Osteoblast (primary cell): ENCODE measurements around the gene KRTAP9-2. TPM values are rescaled to one million over a fixed set of nuclear protein-coding genes. Genes with fewer than 3 reads are reported as not detected.
"Not testable (repeated sequence)": the region's sequence is repeated elsewhere in the genome, so short reads cannot be mapped to it uniquely, and the experiment has no call there.

Source experiments
- DNase-seq: peaks from one replicate; pipeline ENCODE4 v3.0.0; 2011; ENCODE audit warnings: low spot score, mixed read lengths; ENCODE audit not compliant: insufficient read length; ENCODE audit errors: missing footprints
- H2AFZ ChIP-seq: 2 replicates; pipeline ENCODE4 v1.6.0; 2011; ENCODE audit warnings: mild to moderate bottlenecking, low read length
- H3K27ac ChIP-seq: 2 replicates; pipeline ENCODE4 v1.5.1; 2011; ENCODE audit warnings: mild to moderate bottlenecking, low read depth, low read length, moderate library complexity
- H3K27me3 ChIP-seq: 2 replicates; pipeline ENCODE4 v1.6.0; 2012; ENCODE audit warnings: mild to moderate bottlenecking, control low read depth, inconsistent platforms, low read length, moderate library complexity; ENCODE audit not compliant: insufficient read depth
- H3K36me3 ChIP-seq: 2 replicates; pipeline ENCODE4 v1.5.1; 2011; ENCODE audit warnings: mild to moderate bottlenecking, low read length, control low read depth, moderate library complexity; ENCODE audit not compliant: insufficient read depth
- H3K4me1 ChIP-seq: 2 replicates; pipeline ENCODE4 v1.5.1; 2011; ENCODE audit warnings: mild to moderate bottlenecking, low read length, control low read depth, moderate library complexity; ENCODE audit not compliant: insufficient read depth
- H3K4me2 ChIP-seq: 2 replicates; pipeline ENCODE4 v1.6.0; 2011; ENCODE audit warnings: mild to moderate bottlenecking, low read length; ENCODE audit not compliant: insufficient read depth
- H3K4me3 ChIP-seq: fragments of 200-600 bp; sonication (generic); 3 replicates; pipeline ENCODE4 v1.5.1; 2012; ENCODE audit warnings: mild to moderate bottlenecking, low read length, inconsistent platforms; ENCODE audit not compliant: insufficient read depth
- H3K79me2 ChIP-seq: 2 replicates; pipeline ENCODE4 v1.6.0; 2012; ENCODE audit warnings: mild to moderate bottlenecking, low read length, control low read depth, inconsistent platforms; ENCODE audit not compliant: insufficient read depth
- H3K9me3 ChIP-seq: 2 replicates; pipeline ENCODE4 v1.5.1; 2011; ENCODE audit warnings: low read depth, low read length, control low read depth
- H4K20me1 ChIP-seq: 2 replicates; pipeline ENCODE4 v1.6.0; 2012; ENCODE audit warnings: mild to moderate bottlenecking, low read length, control low read depth; ENCODE audit not compliant: insufficient read depth
- CTCF ChIP-seq: IDR thresholded peaks from 2 replicates; pipeline ENCODE4 v1.5.1; 2011; ENCODE audit warnings: mild to moderate bottlenecking, low read depth, low read length, moderate library complexity; ENCODE audit errors: extremely low read depth
- total RNA-seq: library from RNA; depleted of rRNA; stranded (reverse); fragments of >200 nt; gene quantifications from 2 replicates; pipeline ENCODE4 v1.2.3, GENCODE V29; 2012

Gene KRTAP9-2, protein sequence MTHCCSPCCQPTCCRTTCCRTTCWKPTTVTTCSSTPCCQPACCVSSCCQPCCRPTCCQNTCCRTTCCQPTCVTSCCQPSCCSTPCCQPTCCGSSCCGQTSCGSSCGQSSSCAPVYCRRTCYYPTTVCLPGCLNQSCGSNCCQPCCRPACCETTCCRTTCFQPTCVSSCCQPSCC
- not detected in 2 replicates for total RNA-seq

GRCh38 chr17:41226598-41227095 lies at the start of gene KRTAP9-2:
Gene KRTAP9-2, plus strand, starts transcription at chr17:41226648. Its CDS starts 7 bp downstream, at chr17:41226655.
- DNase-seq, H3K4me2 ChIP-seq, H3K9me3 ChIP-seq, H4K20me1 ChIP-seq, H3K27me3 ChIP-seq, H2AFZ ChIP-seq, H3K27ac ChIP-seq, H3K79me2 ChIP-seq, H3K36me3 ChIP-seq, H3K4me3 ChIP-seq, H3K4me1 ChIP-seq: not testable (repeated sequence)

DNA sequence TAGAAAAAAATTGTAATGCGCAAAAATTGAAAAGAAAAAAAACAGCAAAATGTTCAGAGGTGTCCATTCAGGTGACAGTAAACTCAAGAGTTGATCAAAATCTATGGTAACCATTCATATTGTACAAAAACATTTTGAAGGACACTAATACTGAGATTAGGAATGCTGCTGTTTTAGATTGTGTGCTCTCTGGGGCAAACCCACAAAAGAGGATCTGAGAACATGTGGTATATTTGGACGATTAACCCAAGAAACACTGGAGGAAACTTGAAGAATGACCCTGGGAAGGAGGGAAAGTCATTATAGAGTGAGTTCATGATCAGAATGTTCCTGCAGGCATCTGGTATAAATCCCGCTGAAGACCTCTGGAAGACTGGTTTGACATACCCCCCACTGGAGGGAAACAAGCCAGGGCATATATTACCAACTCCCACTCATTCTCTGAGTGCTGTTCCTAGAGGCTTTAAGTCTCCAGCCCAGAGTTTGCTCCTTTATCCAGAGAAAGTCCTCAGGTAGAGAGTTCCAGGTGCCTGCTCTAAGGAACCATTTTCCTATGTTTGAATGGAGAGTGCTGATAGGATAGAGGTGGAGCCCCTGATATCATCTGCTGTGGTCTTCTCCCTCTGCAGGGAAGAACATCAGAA lies 49.6 kb upstream of the KRTAP9-2 start:
- H3K79me2 ChIP-seq: no peaks in the 10 kb centered on the region
- no peak overlapping the region for H3K27ac ChIP-seq
- no peaks in the 10 kb centered on the region for H3K27me3 ChIP-seq
- DNase-seq: no peak
- no peaks in the 10 kb centered on the region for H3K9me3 ChIP-seq
- no peak overlapping the region for H3K4me3 ChIP-seq
- H3K4me1 ChIP-seq: peaks cover 18% of the 10 kb centered on the region
- H3K4me2 ChIP-seq: no peak overlapping the region
- H2AFZ ChIP-seq: no peak overlapping the region
- H3K36me3 ChIP-seq: no peaks in the 10 kb centered on the region
- TF ChIP-seq CTCF: no peak
- H4K20me1 ChIP-seq: no peaks in the 10 kb centered on the region

DNA sequence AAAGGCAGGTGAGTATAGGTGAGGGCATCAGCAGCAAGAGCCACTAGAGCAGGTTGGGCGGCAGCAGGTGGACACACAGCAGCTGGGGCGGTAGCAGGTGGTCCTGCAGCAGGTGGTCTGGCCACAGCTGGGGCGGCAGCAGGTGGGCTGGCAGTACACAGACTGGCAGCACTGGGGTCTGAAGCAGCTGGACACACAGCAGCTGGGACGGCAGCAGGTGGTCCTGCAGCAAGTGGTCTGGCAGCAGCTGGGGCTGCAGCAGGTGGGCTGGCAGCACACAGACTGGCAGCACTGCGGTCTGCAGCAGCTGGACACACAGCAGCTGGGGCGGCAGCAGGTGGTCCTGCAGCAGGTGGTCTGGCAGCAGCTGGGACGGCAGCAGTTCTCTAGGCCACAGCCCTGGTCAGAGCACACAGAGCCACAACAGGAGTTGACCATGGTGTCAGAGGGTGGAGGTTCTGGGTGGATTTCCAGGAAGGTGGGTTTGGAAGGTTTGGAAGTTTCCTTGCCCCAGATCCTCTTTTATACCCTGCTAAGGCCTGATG lies 48.6 kb upstream of the KRTAP9-2 start, which contains the start of gene KRTAP4-2:
TSS of gene KRTAP4-2 (minus strand) at position 495 of the 545 bp plus-strand sequence. CDS start at position 438, 57 bp downstream.
- DNase-seq: no peak
- H3K4me3 ChIP-seq: no peak within 1 kb of the TSS
- no peak for TF ChIP-seq CTCF

DNA sequence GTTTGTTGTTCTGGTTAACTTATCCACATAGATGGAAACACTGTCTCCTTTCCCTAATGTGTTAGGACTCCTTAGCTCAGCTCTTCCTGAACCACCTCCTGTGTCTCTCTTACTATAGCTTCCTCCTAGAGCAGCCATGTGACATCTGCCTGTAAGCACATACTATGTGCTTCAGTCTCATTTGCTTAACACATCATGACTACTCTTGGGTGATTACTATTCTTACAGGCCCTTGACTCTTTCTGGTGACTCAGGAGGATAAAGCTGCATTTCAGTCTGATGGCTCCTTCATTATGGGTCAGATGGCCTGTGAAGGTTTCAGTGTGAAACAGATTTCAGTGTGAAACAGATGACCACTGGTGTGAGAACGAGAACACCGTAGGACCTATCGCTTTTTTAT lies 48.1 kb upstream of the KRTAP9-2 start:
- Histone ChIP-seq H3K9me3 (no peaks in the 10 kb centered on the region), H3K4me2 (peak overlapping the region; percentile 14), H3K4me3 (no peak overlapping the region), H4K20me1 (no peaks in the 10 kb centered on the region), H3K79me2 (no peaks in the 10 kb centered on the region), H3K27ac (peak overlapping the region; percentile 90), H3K4me1 (peaks cover 18% of the 10 kb centered on the region), H3K27me3 (no peaks in the 10 kb centered on the region), H3K36me3 (no peaks in the 10 kb centered on the region), H2AFZ (peak overlapping the region; percentile 33)
- DNase-seq: peak; percentile 95
- no peak for TF ChIP-seq CTCF

More for the DNA sequence above, 48.6 kb upstream of the KRTAP9-2 start, which contains the start of gene KRTAP4-2:
- Histone ChIP-seq H3K4me2 (peak within 1 kb of the TSS; percentile 14), H2AFZ (peak within 1 kb of the TSS; percentile 33), H3K36me3 (no peaks in the 10 kb centered on the region), H4K20me1 (no peaks in the 10 kb centered on the region), H3K9me3 (no peaks in the 10 kb centered on the region), H3K4me1 (peaks cover 18% of the 10 kb centered on the region), H3K27ac (peak within 1 kb of the TSS; percentile 90), H3K79me2 (no peaks in the 10 kb centered on the region), H3K27me3 (no peaks in the 10 kb centered on the region)
